Testis (tissue), 3 donors: ENCODE data around the gene CNTROB. TPM values are rescaled to one million over a fixed set of nuclear protein-coding genes. Genes with fewer than 3 reads are reported as not detected.
A peak's percentile ranks its signal among the peaks of the same experiment; 100 is the strongest.

ENCODE experiments used
- DNase-seq: peaks from one replicate; pipeline ENCODE4 v3.0.0-alpha.2; 2019
- H3K27ac ChIP-seq, 2 donors: fragments of 200-600 bp; sonication (generic); one replicate each; pipeline ENCODE4 v1.5.1; 2019
- H3K27me3 ChIP-seq: fragments of 200-600 bp; sonication (generic); one replicate; pipeline ENCODE4 v1.5.1; 2019
- H3K36me3 ChIP-seq: fragments of 200-600 bp; sonication (generic); one replicate; pipeline ENCODE4 v1.5.1; 2017; ENCODE audit warnings: low read depth; ENCODE audit errors: missing control alignments
- H3K4me1 ChIP-seq: fragments of 200-600 bp; sonication (generic); one replicate; pipeline ENCODE4 v1.5.1; 2019
- H3K4me3 ChIP-seq, 2 donors: fragments of 200-600 bp; sonication (generic); one replicate each; pipeline ENCODE4 v1.5.1; 2017 to 2019
- H3K9me3 ChIP-seq: fragments of 200-600 bp; sonication (generic); one replicate; pipeline ENCODE4 v1.5.1; 2017
- CTCF ChIP-seq, 3 experiments: fragments of 450-650 bp in 2 of 3; fragments of 200-600 bp in 1 of 3; sonication (generic) in 1 of 3; IDR thresholded peaks; one replicate each; pipeline ENCODE4 v1.5.1; 2016 to 2019; ENCODE audit warnings: antibody characterized with exemption in 3 of 3, mild to moderate bottlenecking in 2 of 3, moderate library complexity in 1 of 3
- POLR2A ChIP-seq: fragments of 450-650 bp; IDR thresholded peaks from one replicate; pipeline ENCODE4 v1.6.1; 2017; ENCODE audit warnings: antibody characterized with exemption, mild to moderate bottlenecking, moderate library complexity
- whole genome bisulfite sequencing, 2 donors: methylation state at CpG; one replicate each; pipeline ENCODE4 v1.1.5; 2018; 5-methylcytosine and 5-hydroxymethylcytosine counted together
- intact Hi-C: fragments of 100-400 bp; cut with DNase I; formaldehyde crosslinking; loops from one replicate; pipeline ENCODE4 v1.15.1; 2023; ENCODE audit warnings: low total_unique reads
- polyA plus RNA-seq: library from polyadenylated mRNA; stranded (reverse); fragments of 350-450 nt; fragmentation: Illumina TruSeq; extraction: RNeasy Lipid Tissue Mini Kit (QIAGEN cat#74804); gene quantifications from one replicate; pipeline ENCODE4 v1.2.3, GENCODE V29; 2014; ENCODE audit warnings: low read depth, low replicate concordance; ENCODE audit not compliant: insufficient read depth
- total RNA-seq, 2 donors: library from RNA; depleted of rRNA; stranded (reverse); fragments of >200 nt; gene quantifications; one replicate each; pipeline ENCODE4 v1.2.3, GENCODE V29; 2016

The CNTROB gene
- total and polyA plus RNA-seq, 3 donors from 2014 or later = 79.2 to 153 (median 111) TPM

GRCh38 chr17:7992516-7992915 lies 60.5 kb downstream of the CNTROB start:
- H3K9me3 ChIP-seq = no peaks in the 10 kb centered on the region
- no peak overlapping the region for H3K27ac ChIP-seq
- no peak for TF ChIP-seq CTCF (IDR thresholded peaks at IDR 0.05)
- no peak for TF ChIP-seq POLR2A
- 73 to 89% methylated on average over 2 of the region's 2 CpGs for WGBS, 2 donors
- no peaks in the 10 kb centered on the region for H3K27me3 ChIP-seq
- no peak for DNase-seq
- no peaks in the 10 kb centered on the region for H3K4me1 ChIP-seq
- no peak overlapping the region for H3K4me3 ChIP-seq
- intact Hi-C loops = loop anchor here (5.0 to 10.0 kb wide), 2 partner anchors 52 to 80 kb away; no protein-coding TSS in a partner anchor
- no peaks in the 10 kb centered on the region for H3K36me3 ChIP-seq

GRCh38 chr17:7992924-7993323 lies 60.9 kb downstream of the CNTROB start:
- H3K9me3 ChIP-seq = no peaks in the 10 kb centered on the region
- TF ChIP-seq CTCF (IDR thresholded peaks at IDR 0.05) (no peak), POLR2A (no peak)
- no peaks in the 10 kb centered on the region for H3K4me1 ChIP-seq
- intact Hi-C loops = loop anchor here (5.0 to 10.0 kb wide), 2 partner anchors 52 to 81 kb away; no protein-coding TSS in a partner anchor
- no peak overlapping the region for H3K27ac ChIP-seq
- H3K36me3 ChIP-seq = no peaks in the 10 kb centered on the region
- DNase-seq = no peak
- H3K4me3 ChIP-seq = no peak overlapping the region
- WGBS, 2 donors = 46 to 79% methylated on average over 3 of the region's 3 CpGs
- no peaks in the 10 kb centered on the region for H3K27me3 ChIP-seq

- intact Hi-C loops = loop anchor here (5.0 to 10.0 kb wide), 2 partner anchors 51 to 82 kb away; no protein-coding TSS in a partner anchor
- 70 to 81% methylated on average over 27 of the region's 27 CpGs for WGBS, 2 donors
- Histone ChIP-seq H3K27me3 (no peaks in the 10 kb centered on the region), H3K4me3 (no peak overlapping the region), H3K4me1 (no peaks in the 10 kb centered on the region), H3K27ac (no peak overlapping the region), H3K36me3 (no peaks in the 10 kb centered on the region), H3K9me3 (no peaks in the 10 kb centered on the region)
- TF ChIP-seq POLR2A = no peak
- TF ChIP-seq CTCF (IDR thresholded peaks at IDR 0.05) = no peak
- no peak for DNase-seq
Observed at GRCh38 chr17:7993972-7994589, 62.1 kb downstream of the CNTROB start.

GRCh38 chr17:7995724-7996123 lies 63.7 kb downstream of the CNTROB start:
- no peaks in the 10 kb centered on the region for H3K27me3 ChIP-seq
- H3K27ac ChIP-seq = no peak overlapping the region
- H3K36me3 ChIP-seq = no peaks in the 10 kb centered on the region
- intact Hi-C loops = loop anchor here (10.0 kb wide), 1 partner anchor 49 kb away; no protein-coding TSS in a partner anchor
- no peaks in the 10 kb centered on the region for H3K4me1 ChIP-seq
- 96 to 100% methylated on average over 2 of the region's 2 CpGs for WGBS, 2 donors
- H3K9me3 ChIP-seq = no peaks in the 10 kb centered on the region
- H3K4me3 ChIP-seq = no peak overlapping the region
- no peak for TF ChIP-seq POLR2A
- TF ChIP-seq CTCF (IDR thresholded peaks at IDR 0.05) = no peak
- DNase-seq = no peak

- peak; percentile 50 for DNase-seq
- WGBS, 2 donors = 28 to 44% methylated on average over 5 of the region's 5 CpGs
- no peak overlapping the region for H3K27ac ChIP-seq
- H3K9me3 ChIP-seq = no peaks in the 10 kb centered on the region
- H3K4me1 ChIP-seq = no peaks in the 10 kb centered on the region
- intact Hi-C loops = loop anchor here (10.0 kb wide), 1 partner anchor 48 kb away; no protein-coding TSS in a partner anchor
- H3K36me3 ChIP-seq = no peaks in the 10 kb centered on the region
- H3K4me3 ChIP-seq = no peak overlapping the region
- no peaks in the 10 kb centered on the region for H3K27me3 ChIP-seq
- TF ChIP-seq CTCF (IDR thresholded peaks at IDR 0.05) (no peak), POLR2A (no peak)
Observed at GRCh38 chr17:7997186-7997585, 65.2 kb downstream of the CNTROB start.
